COLO668 (cell line): ENCODE data around the gene GP1BB.

Experiments used
- DNase-seq: peaks from one replicate; lab custom pipeline; 2025; ENCODE audit not compliant: unreplicated experiment; lab: John Stamatoyannopoulos, UW

GP1BB gene

GRCh38 chr22:19713650-19714311 is 9.6 kb upstream of the GP1BB start:
- no peak for DNase-seq

- no peak for DNase-seq
Observed at GRCh38 chr22:19714312-19715187, 8.8 kb upstream of the GP1BB start, which contains the start of gene SEPTIN5. SEPTIN5 (plus strand) TSS chr22:19714503; CDS start chr22:19714589, 86 bp downstream.

- no peak for DNase-seq
Observed at GRCh38 chr22:19715188-19715930, 8.0 kb upstream of the GP1BB start.

- no peak for DNase-seq
Observed at GRCh38 chr22:19716041-19716828, 7.1 kb upstream of the GP1BB start.

GRCh38 chr22:19716829-19717105 is 6.6 kb upstream of the GP1BB start:
- no peak for DNase-seq

- DNase-seq, result no peak
Observed at GRCh38 chr22:19717181-19717580, 6.2 kb upstream of the GP1BB start.

- DNase-seq, result peak; percentile 79
Observed at GRCh38 chr22:19717691-19718455, 5.5 kb upstream of the GP1BB start.

GRCh38 chr22:19718456-19719049 is 4.8 kb upstream of the GP1BB start:
- no peak for DNase-seq

- DNase-seq, result no peak
Observed at GRCh38 chr22:19719050-19719482, 4.3 kb upstream of the GP1BB start.

- no peak for DNase-seq
Observed at GRCh38 chr22:19719488-19720021, 3.8 kb upstream of the GP1BB start.

- no peak for DNase-seq
Observed at GRCh38 chr22:19720150-19720827, 3.0 kb upstream of the GP1BB start.

GRCh38 chr22:19720999-19721329 is 2.4 kb upstream of the GP1BB start:
- DNase-seq, result no peak

- DNase-seq, result no peak
Observed at GRCh38 chr22:19721330-19722177, 1.8 kb upstream of the GP1BB start.

- DNase-seq, result no peak
Observed at GRCh38 chr22:19722178-19722981, 959 bp upstream of the GP1BB start.

- no peak for DNase-seq
Observed at GRCh38 chr22:19722982-19723231, 432 bp upstream of the GP1BB start.

- DNase-seq, result peak; percentile 59
Observed at GRCh38 chr22:19723983-19724827, 866 bp downstream of the GP1BB start.
